ENCODE data around the gene CDKN2C. TPM values are rescaled to one million over a fixed set of nuclear protein-coding genes. Genes with fewer than 3 reads are reported as not detected.

Gene CDKN2C
- total RNA-seq, 6 donors from 2014 or later, result 2.1 to 12.7 (median 8.2) TPM

GRCh38 chr1:50973255-50973654 is 3.2 kb downstream of the CDKN2C start:
- no peak for TF ChIP-seq CTCF (IDR thresholded peaks at IDR 0.05)
- no peak for TF ChIP-seq POLR2AphosphoS5 (IDR thresholded peaks at IDR 0.05)
- no peak for TF ChIP-seq POLR2A (IDR thresholded peaks at IDR 0.05)
- no peak for TF ChIP-seq EP300 (IDR thresholded peaks at IDR 0.05)
- Histone ChIP-seq H3K27ac (no peak overlapping the region), H3K27me3 (no peaks in the 10 kb centered on the region), H3K9me3 (no peaks in the 10 kb centered on the region), H3K36me3 (no peaks in the 10 kb centered on the region), H3K4me3 (no peak overlapping the region), H3K4me1 (peaks cover under 1 to 21% (median 5%) of the 10 kb centered on the region in 4 donors)
- 91 to 97% methylated on average over 1 of the region's 1 CpG for WGBS, 2 donors
- ATAC-seq (ENCODE audit: low FRiP score in 2 of 2) (no peak), DNase-seq (no peak)

DNA sequence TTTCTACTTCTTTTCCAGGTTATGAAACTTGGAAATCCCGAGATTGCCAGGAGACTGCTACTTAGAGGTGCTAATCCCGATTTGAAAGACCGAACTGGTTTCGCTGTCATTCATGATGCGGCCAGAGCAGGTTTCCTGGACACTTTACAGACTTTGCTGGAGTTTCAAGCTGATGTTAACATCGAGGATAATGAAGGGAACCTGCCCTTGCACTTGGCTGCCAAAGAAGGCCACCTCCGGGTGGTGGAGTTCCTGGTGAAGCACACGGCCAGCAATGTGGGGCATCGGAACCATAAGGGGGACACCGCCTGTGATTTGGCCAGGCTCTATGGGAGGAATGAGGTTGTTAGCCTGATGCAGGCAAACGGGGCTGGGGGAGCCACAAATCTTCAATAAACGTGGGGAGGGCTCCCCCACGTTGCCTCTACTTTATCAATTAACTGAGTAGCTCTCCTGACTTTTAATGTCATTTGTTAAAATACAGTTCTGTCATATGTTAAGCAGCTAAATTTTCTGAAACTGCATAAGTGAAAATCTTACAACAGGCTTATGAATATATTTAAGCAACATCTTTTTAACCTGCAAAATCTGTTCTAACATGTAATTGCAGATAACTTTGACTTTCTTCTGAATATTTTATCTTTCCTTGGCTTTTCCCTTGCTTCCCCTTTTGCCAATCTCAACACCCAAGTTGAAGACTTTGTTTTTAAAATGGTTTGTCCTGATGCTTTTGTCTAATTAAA is 4.0 kb downstream of the CDKN2C start:
- H3K36me3 ChIP-seq, result no peaks in the 10 kb centered on the region
- H3K4me1 ChIP-seq, result peaks cover 2 to 28% (median 8%) of the 10 kb centered on the region in 4 donors
- DNase-seq, result no peak
- no peak for TF ChIP-seq CTCF (IDR thresholded peaks at IDR 0.05)
- no peak for TF ChIP-seq POLR2AphosphoS5 (IDR thresholded peaks at IDR 0.05)
- no peak for TF ChIP-seq EP300 (IDR thresholded peaks at IDR 0.05)
- TF ChIP-seq POLR2A (IDR thresholded peaks at IDR 0.05), result no peak
- WGBS, 2 donors, result 94 to 95% methylated on average over 13 of the region's 13 CpGs
- no peaks in the 10 kb centered on the region for H3K9me3 ChIP-seq
- ATAC-seq (ENCODE audit: low FRiP score in 2 of 2), result no peak
- H3K4me3 ChIP-seq, result no peak overlapping the region
- H3K27me3 ChIP-seq, result no peaks in the 10 kb centered on the region
- H3K27ac ChIP-seq, result no peak overlapping the region

DNA sequence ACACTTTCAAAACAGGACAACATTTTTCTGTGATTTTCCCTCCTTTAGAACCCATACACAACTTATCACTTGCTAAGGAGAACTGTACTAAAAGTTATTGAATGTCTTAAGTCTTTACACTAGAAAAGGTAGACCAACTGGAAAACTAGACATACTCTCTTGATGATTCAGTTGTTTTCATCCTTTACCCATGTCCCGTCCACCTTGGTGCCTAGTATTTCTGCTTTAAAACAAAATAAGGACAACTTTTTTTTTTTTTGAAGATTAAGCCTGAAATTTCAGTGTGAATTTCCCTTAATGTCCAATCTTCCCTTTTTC is 4.5 kb downstream of the CDKN2C start:
- Histone ChIP-seq H3K27me3 (no peaks in the 10 kb centered on the region), H3K4me1 (peaks cover 2 to 28% (median 8%) of the 10 kb centered on the region in 4 donors), H3K9me3 (no peaks in the 10 kb centered on the region), H3K4me3 (no peak overlapping the region), H3K27ac (no peak overlapping the region), H3K36me3 (no peaks in the 10 kb centered on the region)
- TF ChIP-seq POLR2AphosphoS5 (IDR thresholded peaks at IDR 0.05), result no peak
- TF ChIP-seq EP300 (IDR thresholded peaks at IDR 0.05), result no peak
- TF ChIP-seq POLR2A (IDR thresholded peaks at IDR 0.05), result no peak
- no peak for TF ChIP-seq CTCF (IDR thresholded peaks at IDR 0.05)
- ATAC-seq (ENCODE audit: low FRiP score in 2 of 2) (no peak), DNase-seq (no peak)
- 85 to 87% methylated on average over 1 of the region's 1 CpG for WGBS, 2 donors

GRCh38 chr1:50975436-50975835 is 5.4 kb downstream of the CDKN2C start:
- Histone ChIP-seq H3K36me3 (no peaks in the 10 kb centered on the region), H3K4me1 (peaks cover 2 to 22% (median 6%) of the 10 kb centered on the region in 4 donors), H3K27ac (no peak overlapping the region), H3K27me3 (no peaks in the 10 kb centered on the region), H3K4me3 (no peak overlapping the region), H3K9me3 (no peaks in the 10 kb centered on the region)
- 81 to 84% methylated on average over 1 of the region's 1 CpG for WGBS, 2 donors
- TF ChIP-seq POLR2AphosphoS5 (IDR thresholded peaks at IDR 0.05) (no peak), EP300 (IDR thresholded peaks at IDR 0.05) (no peak), CTCF (IDR thresholded peaks at IDR 0.05) (no peak), POLR2A (IDR thresholded peaks at IDR 0.05) (no peak)
- ATAC-seq (ENCODE audit: low FRiP score in 2 of 2) (no peak), DNase-seq (no peak)

Measured in upper lobe of left lung (tissue), 6 donors.